ENCODE results near the gene SNN.

Gene SNN

DNA sequence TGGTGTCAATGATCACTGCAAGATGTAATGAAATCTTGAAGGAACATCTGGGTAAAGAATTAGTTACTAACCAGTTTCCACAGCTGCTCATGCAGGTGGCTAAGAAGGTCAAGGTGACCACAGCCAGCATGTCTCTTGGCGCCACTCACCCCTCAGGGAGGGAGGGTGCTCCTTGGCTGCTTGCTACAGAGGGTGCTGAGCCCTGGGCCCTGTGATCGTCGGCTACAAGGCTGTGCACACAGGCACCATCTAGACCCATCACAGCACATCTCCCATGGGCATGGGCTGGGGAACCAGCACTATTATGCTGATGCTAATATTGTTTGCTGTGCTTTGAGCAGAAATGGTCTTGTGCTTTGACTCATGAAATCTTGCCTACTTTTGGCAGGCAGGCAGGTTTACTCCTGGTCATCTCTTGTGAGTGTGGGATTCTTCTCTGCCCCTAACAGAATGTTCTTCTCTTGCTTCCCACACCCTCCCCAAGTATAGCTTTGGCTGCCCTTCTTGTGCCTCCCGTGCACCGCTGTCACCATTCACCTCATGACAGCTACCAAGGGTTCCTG, 38.0 kb downstream of the SNN start:
- DNase-seq = peak; percentile 18

DNA sequence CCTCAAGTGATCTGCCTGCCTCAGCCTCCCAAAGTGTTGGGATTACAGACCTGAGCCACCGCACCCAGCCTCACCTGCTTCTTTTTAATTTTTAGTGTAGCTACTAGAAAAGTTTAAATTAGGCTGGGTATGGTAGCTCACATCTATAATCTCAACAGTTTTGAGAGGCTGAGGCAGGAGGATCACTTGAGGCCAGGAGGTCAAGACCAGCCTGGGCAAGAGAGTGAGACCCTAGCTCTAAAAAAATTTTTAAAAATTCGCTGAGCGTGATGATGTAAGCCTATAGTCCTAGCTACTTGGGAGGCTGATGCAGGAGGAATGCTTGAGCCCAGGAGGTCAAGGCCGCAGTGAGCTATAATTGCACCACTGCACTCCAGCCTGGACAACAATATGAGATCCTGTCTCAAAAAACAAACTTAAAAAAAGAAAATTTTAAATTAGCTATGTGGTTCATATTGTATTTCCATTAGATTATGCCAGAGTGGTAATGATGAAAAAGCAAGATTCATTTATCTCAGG, 39.5 kb downstream of the SNN start:
- DNase-seq = no peak

DNA sequence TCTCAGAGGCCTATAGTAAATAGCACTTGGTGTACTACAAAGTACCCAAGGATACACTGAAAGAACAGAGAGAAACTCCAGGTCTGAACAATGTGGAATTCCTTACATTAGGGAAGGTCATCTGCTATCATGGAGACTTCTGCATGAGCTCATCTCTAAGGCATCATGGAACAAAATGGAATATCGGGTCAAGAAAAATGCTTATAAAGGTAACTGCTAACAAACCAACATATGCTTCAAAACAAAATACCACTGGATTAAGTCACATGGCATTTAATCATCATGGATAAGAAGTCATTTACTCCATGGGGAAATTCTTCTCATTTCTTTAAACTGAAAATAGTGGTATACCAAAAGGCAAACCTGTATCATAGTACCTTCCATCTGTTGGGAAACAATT, 40.2 kb downstream of the SNN start:
- no peak for DNase-seq

DNA sequence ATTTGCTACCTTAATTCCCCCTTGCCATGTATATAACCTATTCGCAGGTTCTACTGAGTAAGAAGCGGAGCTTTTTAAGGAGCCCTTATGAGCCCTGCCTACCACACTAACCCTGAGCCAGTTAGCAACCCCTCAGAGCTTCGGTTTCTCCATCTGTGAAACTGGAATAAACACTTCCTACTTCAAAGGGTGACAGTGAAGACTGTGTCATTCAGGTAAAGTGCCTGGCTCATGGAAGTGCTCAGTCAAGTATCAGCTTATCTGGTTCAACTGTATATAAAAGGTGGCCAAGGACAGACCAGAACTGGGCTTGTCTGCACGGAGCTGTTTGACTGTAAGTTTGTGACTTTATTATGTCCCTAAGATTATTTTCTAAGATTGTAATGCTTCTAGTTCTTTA, 43.4 kb downstream of the SNN start:
- no peak for DNase-seq

DNA sequence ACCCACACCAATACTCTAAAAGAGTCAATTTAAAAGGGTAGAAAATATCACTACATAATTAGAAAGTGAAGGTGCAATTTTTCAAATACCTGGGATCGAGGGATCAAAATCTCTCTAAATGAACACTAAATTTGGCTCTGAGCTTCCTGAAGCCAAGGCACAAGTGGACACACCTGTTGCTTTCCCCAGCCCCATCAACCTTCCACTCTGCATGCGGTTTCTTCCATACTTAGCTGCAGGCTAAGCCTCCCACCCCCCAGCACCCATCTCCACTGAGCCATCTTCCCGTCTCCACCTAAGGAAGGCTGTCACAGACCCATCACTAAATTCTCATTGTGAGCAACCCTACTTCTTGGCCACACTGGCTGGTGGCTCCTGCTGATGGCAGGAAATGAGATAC, 43.9 kb downstream of the SNN start:
- DNase-seq = no peak

DNA sequence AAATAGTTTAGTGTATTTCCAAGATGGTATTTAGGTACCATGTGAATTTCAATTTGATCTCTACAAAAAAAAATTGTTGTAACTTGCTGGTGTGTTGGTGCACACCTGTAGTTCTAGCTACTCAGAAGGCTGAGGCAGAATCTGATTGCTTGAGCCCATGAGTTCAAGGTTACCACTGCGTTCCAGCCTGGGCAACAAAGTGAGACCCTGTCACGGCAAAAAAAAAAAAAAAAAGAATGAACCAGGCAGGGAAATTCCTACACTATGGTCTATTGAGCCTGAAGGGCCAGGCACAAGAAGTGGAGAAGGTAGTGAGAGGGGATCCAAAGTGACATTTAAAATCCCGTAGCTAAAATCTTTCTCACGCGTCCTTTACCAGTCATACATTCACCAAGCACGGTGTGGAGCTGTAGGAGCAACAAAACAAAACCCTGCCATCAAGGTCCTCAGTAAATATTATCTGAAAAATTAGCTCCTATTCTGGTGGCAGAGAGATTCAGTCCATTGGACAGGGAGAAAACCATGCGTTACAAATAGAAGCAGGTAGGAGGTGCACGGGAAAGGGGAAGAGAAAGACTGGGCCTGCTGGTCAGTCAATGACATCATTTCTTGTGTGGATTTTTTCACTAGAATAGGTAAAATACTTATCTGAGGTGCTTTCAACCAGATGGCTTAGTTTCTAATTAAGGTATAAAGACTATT, 47.1 kb downstream of the SNN start:
- DNase-seq = no peak

DNA sequence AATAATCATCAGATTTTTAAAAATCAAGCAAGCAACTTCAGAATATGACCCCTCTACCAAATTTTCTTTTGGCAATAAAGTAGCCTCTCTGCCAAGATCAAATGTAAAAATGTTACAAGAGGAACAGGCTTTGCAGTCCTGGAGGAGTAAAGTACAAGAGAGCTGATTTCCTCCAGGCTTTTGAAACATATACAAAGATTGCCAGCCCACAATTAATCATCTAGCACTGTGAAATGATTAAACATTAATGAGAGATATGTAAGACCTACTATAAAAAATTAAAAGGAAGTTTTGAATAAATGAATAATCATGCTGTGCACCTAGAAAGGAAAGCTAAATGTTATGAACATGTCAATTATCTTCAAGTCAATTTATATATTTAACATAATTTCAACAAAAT, 48.1 kb downstream of the SNN start:
- no peak for DNase-seq

DNA sequence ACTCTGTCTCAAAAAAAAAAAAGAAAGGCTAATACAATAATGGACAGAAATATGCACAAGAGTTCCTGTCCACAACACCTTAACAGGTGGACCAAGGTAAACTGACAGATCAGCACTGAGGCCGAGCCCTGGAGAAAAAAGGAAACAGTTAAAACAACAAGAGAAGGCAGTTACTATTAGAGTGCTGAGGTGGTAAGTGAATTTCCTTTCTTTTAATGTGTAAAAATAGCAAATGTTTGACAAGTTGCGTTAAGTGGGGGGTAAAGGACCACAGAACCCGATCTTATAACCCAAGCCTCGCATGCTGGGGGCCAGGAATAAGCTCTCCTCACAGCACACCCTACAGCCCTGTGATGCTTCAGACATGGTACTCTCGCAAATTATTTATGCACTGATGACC, 49.6 kb downstream of the SNN start:
- no peak for DNase-seq

DNA sequence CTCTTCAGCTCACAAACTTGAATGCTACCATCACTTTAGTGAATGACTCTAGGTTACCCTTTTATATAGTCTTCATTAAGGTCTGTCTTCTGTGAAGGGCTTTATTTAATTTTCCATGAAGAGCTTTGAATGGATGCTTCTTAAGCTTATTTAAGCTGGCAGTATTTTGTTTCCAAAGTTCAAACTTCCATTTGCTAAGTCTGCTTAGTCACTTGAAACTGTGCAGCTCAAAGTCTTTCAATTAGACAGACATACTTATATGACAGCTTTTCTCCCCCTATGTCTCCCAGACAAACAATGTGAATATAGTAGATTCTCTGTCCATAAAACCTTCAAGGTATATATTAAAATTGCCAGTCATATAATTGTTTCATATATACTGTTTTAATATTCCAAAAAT, 50.9 kb downstream of the SNN start:
- DNase-seq = no peak

DNA sequence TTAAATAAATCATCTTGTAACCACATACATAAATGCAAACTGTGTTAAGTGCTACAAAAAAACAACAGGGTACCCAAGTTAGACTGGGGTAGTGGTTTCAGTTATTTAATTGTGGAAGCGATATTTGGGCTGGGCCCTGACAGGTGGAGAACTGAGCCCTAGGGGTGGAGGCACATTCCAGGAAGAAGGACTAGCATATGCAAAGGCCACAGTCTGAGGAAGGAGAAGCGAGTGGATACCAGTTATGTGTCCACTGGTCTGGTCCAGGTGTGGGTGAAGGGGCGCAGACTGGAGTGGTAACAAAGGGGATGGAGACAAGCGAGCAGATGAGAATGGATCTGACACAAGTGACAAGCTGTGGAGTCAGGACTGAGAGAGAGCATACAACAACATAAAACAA, 51.5 kb downstream of the SNN start:
- no peak for DNase-seq

DNA sequence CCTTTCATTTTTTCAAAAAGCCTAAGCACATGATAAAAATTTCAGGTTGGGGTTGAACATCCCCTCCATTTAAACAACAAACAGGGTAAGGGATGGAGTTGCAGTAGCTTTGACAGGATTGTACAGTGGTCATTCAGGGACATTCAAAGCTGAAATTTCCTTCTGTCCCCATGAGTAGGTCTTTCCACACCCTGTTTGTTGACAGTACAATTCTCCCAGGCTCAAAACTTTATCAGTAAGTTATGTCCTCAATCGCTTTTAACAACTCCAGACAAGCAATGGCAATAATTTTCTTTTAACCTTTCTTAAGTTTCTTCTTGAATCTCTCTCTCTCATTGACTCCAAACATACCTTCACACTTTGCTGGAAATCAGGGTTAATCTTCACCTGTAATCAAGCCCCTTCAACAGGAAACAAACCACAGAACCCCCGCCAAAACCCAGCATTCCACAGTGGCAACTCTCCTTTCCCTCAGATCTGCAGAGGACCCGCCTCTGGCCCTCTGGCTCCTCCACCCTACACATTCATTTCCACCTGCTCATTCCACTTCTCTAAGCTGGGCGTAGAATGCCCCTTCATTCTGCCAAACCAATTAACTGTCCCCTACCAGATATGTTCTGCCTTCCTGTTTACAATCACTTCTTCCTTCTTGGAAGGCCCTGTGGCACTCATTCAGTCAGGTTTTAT, 53.7 kb downstream of the SNN start:
- no peak for DNase-seq

DNA sequence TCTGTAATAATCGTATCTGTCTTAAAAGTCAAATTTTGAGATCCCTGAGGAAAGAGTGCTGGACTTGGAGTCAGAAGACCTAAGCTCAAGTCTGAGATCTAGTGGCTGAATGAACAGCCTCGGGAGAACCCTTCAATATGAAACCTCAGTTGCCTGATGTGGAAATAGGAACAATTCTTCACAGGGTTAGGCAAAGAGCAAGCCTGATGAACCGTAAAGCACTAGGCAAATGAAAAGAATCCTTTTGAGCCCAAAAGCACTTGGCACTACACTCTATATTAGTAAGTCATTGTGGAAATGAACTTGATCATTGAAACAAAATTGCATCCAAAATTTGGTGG, 54.2 kb downstream of the SNN start:
- no peak for DNase-seq

DNA sequence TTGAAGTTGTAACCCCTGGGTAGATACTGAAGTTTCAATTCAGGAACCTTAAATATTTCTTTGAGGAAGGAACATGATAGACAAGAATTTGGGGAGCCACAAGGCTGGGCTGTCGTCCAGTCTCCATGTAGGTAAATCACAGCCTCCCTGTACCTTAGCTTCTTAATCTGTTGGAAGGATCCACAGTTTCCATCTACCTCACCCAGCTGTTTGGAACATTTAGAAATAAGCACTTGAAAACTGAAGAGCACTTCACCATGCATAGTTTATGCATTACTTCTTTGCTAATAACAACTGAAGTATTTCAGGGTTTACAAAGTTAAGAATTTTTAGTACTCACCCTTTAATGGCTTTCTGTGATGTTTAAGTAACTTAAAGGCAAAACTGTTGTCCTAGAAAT, 57.2 kb downstream of the SNN start:
- no peak for DNase-seq

DNA sequence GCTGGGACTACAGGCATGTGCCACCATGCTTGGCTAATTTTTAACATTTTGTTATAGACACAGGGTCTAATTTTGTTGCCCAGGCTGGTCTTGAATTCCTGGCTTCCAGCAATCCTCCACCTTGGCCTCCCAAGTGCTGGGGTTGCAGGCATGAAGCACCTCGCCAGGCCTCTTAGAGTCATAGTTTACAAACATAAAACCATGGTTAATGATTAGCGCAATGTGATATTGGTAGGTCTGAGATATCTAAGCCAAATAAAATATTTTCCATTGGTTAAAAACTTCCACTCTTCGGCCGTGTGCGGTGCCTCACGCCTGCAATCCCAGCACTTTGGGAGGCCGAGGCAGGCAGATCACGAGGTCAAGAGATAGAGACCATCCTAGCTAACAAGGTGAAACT, 57.8 kb downstream of the SNN start:
- DNase-seq = no peak

DNA sequence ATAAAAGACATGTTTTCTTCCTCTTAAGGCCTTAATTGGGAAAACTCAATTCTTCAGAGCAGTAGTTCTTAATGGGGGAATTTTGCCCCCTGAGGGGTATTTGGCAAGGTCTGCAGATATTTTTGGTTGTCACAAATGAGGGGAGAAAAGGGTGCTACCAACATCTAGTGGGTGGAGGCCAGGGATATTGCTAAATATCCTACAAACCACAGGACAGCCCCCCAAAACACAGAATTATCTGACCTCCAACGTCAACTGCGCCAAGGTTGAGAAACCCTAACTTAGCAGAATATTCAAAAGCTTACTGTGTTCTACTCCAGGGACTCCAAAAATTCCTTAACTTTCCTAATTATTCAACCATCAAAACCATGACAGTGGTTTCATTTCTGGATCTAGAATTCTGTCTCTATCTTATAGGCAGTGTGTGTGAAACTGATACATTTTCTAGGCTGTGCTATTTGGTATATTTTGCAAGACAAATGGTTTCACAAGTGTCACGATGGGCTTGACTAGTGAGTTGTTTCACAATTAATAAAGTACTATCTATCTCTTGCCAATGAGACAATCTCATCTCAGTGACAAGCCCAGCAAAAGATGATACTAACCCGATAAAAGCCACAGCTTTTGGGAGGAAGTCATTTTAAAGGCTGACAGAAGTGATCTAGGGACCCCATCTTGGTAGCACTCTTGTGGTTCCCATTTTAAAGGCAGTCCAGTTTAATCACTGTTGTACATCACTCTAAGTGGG, 59.7 kb downstream of the SNN start:
- DNase-seq = peak; percentile 60
